ACC112 (cell line): Measurements from ENCODE around the gene ZNF787.
"Not testable (repeated sequence)": the region's sequence is repeated elsewhere in the genome, so short reads cannot be mapped to it uniquely, and the experiment has no call there.

Experiments used
- H2AFZ ChIP-seq: fragments of 200-600 bp; sonication (generic); one replicate; pipeline ENCODE4 v1.6.0; 2017; ENCODE audit warnings: antibody characterized with exemption, low read length; ENCODE audit not compliant: unreplicated experiment
- H3K27ac ChIP-seq: fragments of 200-600 bp; sonication (generic); 2 replicates; pipeline ENCODE4 v1.5.1; 2014; ENCODE audit warnings: low read depth, mild to moderate bottlenecking, antibody characterized with exemption, low read length, moderate library complexity
- H3K27me3 ChIP-seq: fragments of 200-600 bp; sonication (generic); 2 replicates; pipeline ENCODE4 v1.6.1; 2014; ENCODE audit warnings: mild to moderate bottlenecking, antibody characterized with exemption, low read length, moderate library complexity, mixed read lengths; ENCODE audit not compliant: insufficient read depth
- H3K36me3 ChIP-seq: fragments of 200-600 bp; sonication (generic); 2 replicates; pipeline ENCODE4 v1.6.1; 2016; ENCODE audit warnings: mild to moderate bottlenecking, antibody characterized with exemption, low read length, moderate library complexity, mixed read lengths; ENCODE audit not compliant: insufficient read depth
- H3K4me1 ChIP-seq: fragments of 200-600 bp; sonication (generic); one replicate; pipeline ENCODE4 v1.6.1; 2016; ENCODE audit warnings: low read length, mixed read lengths; ENCODE audit not compliant: insufficient read depth, unreplicated experiment, control insufficient read depth
- H3K4me3 ChIP-seq: fragments of 200-600 bp; sonication (generic); 2 replicates; pipeline ENCODE4 v1.5.1; 2014; ENCODE audit warnings: mild to moderate bottlenecking, low read depth, low read length
- H3K79me2 ChIP-seq: fragments of 200-600 bp; sonication (generic); one replicate; pipeline ENCODE4 v1.6.0; 2016; ENCODE audit warnings: low read length; ENCODE audit not compliant: control insufficient read depth, unreplicated experiment, insufficient read depth

ZNF787 gene

DNA sequence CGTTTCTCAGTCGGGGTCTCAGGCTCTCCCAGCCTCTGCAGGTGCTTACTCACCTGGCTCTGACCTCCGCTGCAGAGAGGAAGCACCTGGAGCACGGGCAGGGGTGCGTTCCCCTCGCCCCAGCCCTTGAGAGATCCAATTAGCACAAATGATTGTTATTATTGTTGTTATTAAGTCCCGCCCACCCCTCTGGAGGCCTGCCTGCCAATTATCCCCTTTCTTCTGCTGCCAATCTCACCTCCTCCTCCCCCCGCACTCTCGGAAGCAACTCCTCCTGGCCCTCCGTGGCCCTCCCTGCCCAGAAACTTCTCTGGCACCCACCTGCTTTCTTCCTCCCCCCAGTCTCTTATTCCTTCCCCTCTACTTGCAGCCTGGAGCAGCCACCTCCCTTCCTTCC, 8.8 kb downstream of the ZNF787 start:
- H3K27ac ChIP-seq = no peak overlapping the region
- H3K27me3 ChIP-seq = no peaks in the 10 kb centered on the region
- no peaks in the 10 kb centered on the region for H3K36me3 ChIP-seq
- H3K4me1 ChIP-seq = peaks cover 26% of the 10 kb centered on the region
- H3K79me2 ChIP-seq = peaks cover 75% of the 10 kb centered on the region
- H2AFZ ChIP-seq = no peak overlapping the region
- H3K4me3 ChIP-seq = no peak overlapping the region

DNA sequence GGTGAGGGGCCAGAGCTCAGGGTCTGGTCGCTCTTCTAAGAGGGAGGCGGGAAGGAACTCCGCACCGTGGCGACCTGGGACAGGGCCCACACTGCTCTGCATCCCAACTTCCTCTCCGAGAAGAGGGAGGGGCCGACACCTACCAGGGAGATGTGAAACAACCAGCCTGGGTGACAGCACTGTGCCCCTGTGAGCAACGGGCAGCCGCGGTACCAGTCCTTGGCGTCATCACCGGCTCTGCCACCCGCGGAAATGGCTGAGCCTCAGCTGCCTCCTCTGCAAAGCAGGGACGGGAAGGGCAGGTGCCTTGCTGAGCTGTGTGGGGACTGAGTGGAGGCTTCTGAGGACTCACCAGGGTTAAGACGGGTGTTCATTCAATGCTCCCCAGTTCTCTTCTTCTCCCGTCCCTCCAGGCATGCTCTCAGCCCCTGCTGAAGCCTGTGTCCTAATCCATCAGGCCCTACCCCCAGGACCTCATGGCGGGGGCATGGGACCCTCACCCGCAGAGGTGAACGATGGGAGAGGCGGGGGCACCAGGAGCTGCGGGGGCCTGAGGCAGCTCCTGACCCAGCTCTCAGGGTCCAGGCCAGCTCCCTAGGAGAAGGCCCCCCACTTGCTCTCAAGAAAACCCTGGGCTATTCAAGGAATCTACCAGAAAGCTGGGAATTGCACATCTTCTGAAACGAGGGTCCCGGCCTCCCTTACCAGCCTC, 9.3 kb downstream of the ZNF787 start:
- no peaks in the 10 kb centered on the region for H3K27me3 ChIP-seq
- H3K36me3 ChIP-seq = no peaks in the 10 kb centered on the region
- H3K4me1 ChIP-seq = peaks cover 26% of the 10 kb centered on the region
- no peak overlapping the region for H3K4me3 ChIP-seq
- peaks cover 75% of the 10 kb centered on the region for H3K79me2 ChIP-seq
- H2AFZ ChIP-seq = no peak overlapping the region
- no peak overlapping the region for H3K27ac ChIP-seq

- Histone ChIP-seq H2AFZ (no peak overlapping the region), H3K4me3 (no peak overlapping the region), H3K27me3 (no peaks in the 10 kb centered on the region), H3K27ac (no peak overlapping the region), H3K4me1 (peaks cover 26% of the 10 kb centered on the region), H3K79me2 (peaks cover 76% of the 10 kb centered on the region), H3K36me3 (no peaks in the 10 kb centered on the region)
Measured at GRCh38 chr19:56110515-56111448, 10.3 kb downstream of the ZNF787 start.

GRCh38 chr19:56109226-56109625, 11.9 kb downstream of the ZNF787 start:
- Histone ChIP-seq H3K4me1 (peaks cover 26% of the 10 kb centered on the region), H3K4me3 (no peak overlapping the region), H2AFZ (no peak overlapping the region), H3K79me2 (peaks cover 77% of the 10 kb centered on the region), H3K27ac (no peak overlapping the region), H3K27me3 (no peaks in the 10 kb centered on the region), H3K36me3 (no peaks in the 10 kb centered on the region)

DNA sequence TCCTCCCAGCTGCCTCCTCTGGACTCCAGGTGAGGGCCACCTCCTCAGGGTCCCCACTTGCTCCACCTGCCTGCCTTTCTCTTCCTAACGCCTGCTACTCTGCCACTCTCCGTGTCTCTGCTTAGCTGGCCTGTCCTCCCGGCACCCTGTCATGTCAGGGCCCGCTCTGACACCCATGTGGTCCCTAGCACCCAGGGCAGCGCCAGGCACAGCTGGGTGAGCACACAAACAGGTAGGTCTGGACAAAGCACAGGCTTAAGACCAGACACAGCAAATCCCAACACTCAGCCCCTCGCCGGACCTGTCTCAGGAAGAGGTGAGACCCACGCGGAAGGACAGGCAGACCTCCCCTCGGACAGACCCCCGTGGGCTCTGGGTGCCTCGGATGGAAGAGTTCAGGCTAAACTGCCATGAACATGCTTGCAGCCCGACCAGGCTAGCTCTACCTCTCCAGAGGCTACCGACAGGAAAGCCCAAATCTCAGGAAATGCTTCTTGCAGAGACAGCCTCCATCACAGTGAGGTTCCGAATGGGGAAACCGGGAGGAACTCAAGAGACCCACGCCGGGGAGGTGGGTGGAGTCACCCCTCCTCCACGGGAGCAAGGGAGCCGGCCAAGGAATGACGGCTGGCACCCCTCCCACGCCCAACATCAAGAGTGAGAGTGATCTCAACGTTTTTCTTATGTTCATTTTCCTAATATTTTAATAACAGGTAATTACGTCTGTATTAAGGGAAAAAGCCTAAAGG, 12.5 kb downstream of the ZNF787 start:
- no peak overlapping the region for H3K27ac ChIP-seq
- H3K4me1 ChIP-seq = peaks cover 26% of the 10 kb centered on the region
- H2AFZ ChIP-seq = no peak overlapping the region
- no peaks in the 10 kb centered on the region for H3K27me3 ChIP-seq
- H3K4me3 ChIP-seq = no peak overlapping the region
- H3K79me2 ChIP-seq = peaks cover 72% of the 10 kb centered on the region
- H3K36me3 ChIP-seq = no peaks in the 10 kb centered on the region

DNA sequence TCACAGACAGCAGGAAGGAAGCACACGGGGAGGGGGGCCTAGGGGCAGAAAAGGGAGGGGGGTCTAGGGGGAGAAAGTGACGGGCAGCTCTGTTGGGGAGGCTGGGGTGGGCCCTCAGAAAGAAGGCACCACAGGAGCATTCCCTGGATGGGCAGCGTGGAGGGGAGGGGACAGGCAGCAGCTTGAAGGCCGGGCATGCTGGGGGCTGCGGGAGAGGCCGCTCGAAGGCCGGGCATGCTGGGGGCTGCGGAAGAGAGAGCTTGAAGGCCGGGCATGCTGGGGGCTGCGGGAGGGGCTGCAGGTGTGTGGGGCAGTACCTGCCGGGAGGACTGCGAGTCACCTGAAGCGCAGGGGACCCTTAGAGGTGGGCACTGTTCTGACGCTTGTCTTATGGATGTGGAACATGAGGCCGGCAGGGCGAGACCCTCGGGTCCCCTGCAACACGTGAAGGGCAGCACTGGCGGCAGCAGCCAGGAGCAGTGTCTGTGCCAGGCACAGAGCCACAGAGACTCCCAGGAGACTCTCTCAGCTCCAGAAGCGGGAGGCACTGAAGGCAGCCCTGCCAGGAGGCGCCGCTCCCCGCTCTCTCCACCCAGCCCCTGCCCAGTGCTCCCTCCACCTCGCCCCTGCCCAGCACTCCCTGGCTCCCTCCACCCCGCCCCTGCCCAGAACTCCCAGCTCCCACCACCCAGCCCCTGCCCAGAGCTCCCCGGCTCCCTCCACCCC, 13.3 kb downstream of the ZNF787 start:
- H2AFZ ChIP-seq = no peak overlapping the region
- H3K27ac ChIP-seq = no peak overlapping the region
- H3K79me2 ChIP-seq = peaks cover 72% of the 10 kb centered on the region
- H3K4me3 ChIP-seq = no peak overlapping the region
- H3K4me1 ChIP-seq = peaks cover 26% of the 10 kb centered on the region
- no peaks in the 10 kb centered on the region for H3K36me3 ChIP-seq
- no peaks in the 10 kb centered on the region for H3K27me3 ChIP-seq

DNA sequence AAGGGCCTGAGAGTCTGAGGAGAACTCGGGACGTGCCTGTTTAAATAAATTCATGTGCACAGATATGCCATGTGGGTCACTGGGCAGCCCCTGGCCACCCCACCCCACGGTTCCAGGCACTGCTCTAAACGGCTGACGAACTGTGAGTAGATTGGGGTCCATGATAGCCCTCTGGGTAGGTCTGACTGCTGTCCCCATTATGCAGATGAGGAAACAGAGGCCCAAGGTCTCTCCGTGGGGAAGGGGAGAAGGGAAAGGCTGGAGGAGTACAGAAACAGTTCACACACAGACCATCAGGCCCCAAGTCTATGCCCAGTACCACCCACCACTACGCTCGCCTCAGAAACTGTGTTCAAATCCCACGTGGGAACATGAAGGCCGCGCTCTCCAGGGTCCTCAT, 14.1 kb downstream of the ZNF787 start:
- Histone ChIP-seq H3K4me1 (peaks cover 26% of the 10 kb centered on the region), H3K27ac (no peak overlapping the region), H3K36me3 (no peaks in the 10 kb centered on the region), H3K27me3 (no peaks in the 10 kb centered on the region), H3K79me2 (peaks cover 67% of the 10 kb centered on the region), H3K4me3 (no peak overlapping the region), H2AFZ (no peak overlapping the region)

- no peak overlapping the region for H3K27ac ChIP-seq
- no peak overlapping the region for H3K4me3 ChIP-seq
- H3K4me1 ChIP-seq = peaks cover 26% of the 10 kb centered on the region
- H3K27me3 ChIP-seq = no peaks in the 10 kb centered on the region
- H2AFZ ChIP-seq = no peak overlapping the region
- H3K36me3 ChIP-seq = no peaks in the 10 kb centered on the region
- H3K79me2 ChIP-seq = peaks cover 62% of the 10 kb centered on the region
Measured at GRCh38 chr19:56106397-56106849, 14.7 kb downstream of the ZNF787 start.

- not testable (repeated sequence) for H3K27ac ChIP-seq, H2AFZ ChIP-seq, H3K36me3 ChIP-seq, H3K4me3 ChIP-seq, H3K27me3 ChIP-seq
- H3K4me1 ChIP-seq = peaks cover 21% of the 10 kb centered on the region
- peaks cover 62% of the 10 kb centered on the region for H3K79me2 ChIP-seq
Measured at GRCh38 chr19:56105831-56106396, 15.2 kb downstream of the ZNF787 start.
